ENCODE measurements around the gene SLC51B.
A peak's percentile ranks its signal among the peaks of the same experiment; 100 is the strongest.
"Not testable (repeated sequence)": the region's sequence is repeated elsewhere in the genome, so short reads cannot be mapped to it uniquely, and the experiment has no call there.

SLC51B gene

GRCh38 chr15:65038836-65039235, 6.4 kb upstream of the SLC51B start:
- no peak for DNase-seq (ENCODE audit: low read depth in 2 of 2)
- TF ChIP-seq CTCF (IDR thresholded peaks at IDR 0.05; ENCODE audit: low read depth, low read length), result no peak
- H3K4me3 ChIP-seq (replicated peaks in 1 of 2; ENCODE audit: low read depth in 2 of 2, low read length in 2 of 2), result no peak overlapping the region

GRCh38 chr15:65040461-65040860, 4.7 kb upstream of the SLC51B start:
- no peak for DNase-seq (ENCODE audit: low read depth in 2 of 2)
- TF ChIP-seq CTCF (IDR thresholded peaks at IDR 0.05; ENCODE audit: low read depth, low read length), result no peak
- H3K4me3 ChIP-seq (replicated peaks in 1 of 2; ENCODE audit: low read depth in 2 of 2, low read length in 2 of 2), result no peak overlapping the region

- DNase-seq (ENCODE audit: low read depth in 2 of 2), result no peak
- TF ChIP-seq CTCF (IDR thresholded peaks at IDR 0.05; ENCODE audit: low read depth, low read length), result no peak
- H3K4me3 ChIP-seq (replicated peaks in 1 of 2; ENCODE audit: low read depth in 2 of 2, low read length in 2 of 2), result no peak overlapping the region
These were observed 3.4 kb upstream of the SLC51B start for GRCh38 chr15:65041787-65042186.

GRCh38 chr15:65042776-65043327, 2.3 kb upstream of the SLC51B start:
- TF ChIP-seq CTCF (IDR thresholded peaks at IDR 0.05; ENCODE audit: low read depth, low read length), result no peak
- DNase-seq (ENCODE audit: low read depth in 2 of 2), result no peak
- no peak overlapping the region for H3K4me3 ChIP-seq (replicated peaks in 1 of 2; ENCODE audit: low read depth in 2 of 2, low read length in 2 of 2)

GRCh38 chr15:65044218-65044617, 969 bp upstream of the SLC51B start:
- peak; percentile 37 to 80 for DNase-seq (ENCODE audit: low read depth in 2 of 2)
- H3K4me3 ChIP-seq (replicated peaks in 1 of 2; ENCODE audit: low read depth in 2 of 2, low read length in 2 of 2), result not testable (repeated sequence)

GRCh38 chr15:65048241-65048640, 3.1 kb downstream of the SLC51B start:
- H3K4me3 ChIP-seq (replicated peaks in 1 of 2; ENCODE audit: low read depth in 2 of 2, low read length in 2 of 2), result no peak overlapping the region
- no peak for TF ChIP-seq CTCF (IDR thresholded peaks at IDR 0.05; ENCODE audit: low read depth, low read length)
- DNase-seq (ENCODE audit: low read depth in 2 of 2), result no peak

- TF ChIP-seq CTCF (IDR thresholded peaks at IDR 0.05; ENCODE audit: low read depth, low read length), result no peak
- peak overlapping the region; percentile 13 to 26 for H3K4me3 ChIP-seq (replicated peaks in 1 of 2; ENCODE audit: low read depth in 2 of 2, low read length in 2 of 2)
These were observed 4.2 kb downstream of the SLC51B start for GRCh38 chr15:65049418-65049840.

More at GRCh38 chr15:65049418-65049840, 4.2 kb downstream of the SLC51B start:
- peak; percentile 91 to 94 for DNase-seq (ENCODE audit: low read depth in 2 of 2)
